ENCODE data around the gene MAPK14. TPM values are rescaled to one million over a fixed set of nuclear protein-coding genes. Genes with fewer than 3 reads are reported as not detected.

MAPK14 gene
- total RNA-seq, 1 donor from 2014 or later, result 56.0 TPM

DNA sequence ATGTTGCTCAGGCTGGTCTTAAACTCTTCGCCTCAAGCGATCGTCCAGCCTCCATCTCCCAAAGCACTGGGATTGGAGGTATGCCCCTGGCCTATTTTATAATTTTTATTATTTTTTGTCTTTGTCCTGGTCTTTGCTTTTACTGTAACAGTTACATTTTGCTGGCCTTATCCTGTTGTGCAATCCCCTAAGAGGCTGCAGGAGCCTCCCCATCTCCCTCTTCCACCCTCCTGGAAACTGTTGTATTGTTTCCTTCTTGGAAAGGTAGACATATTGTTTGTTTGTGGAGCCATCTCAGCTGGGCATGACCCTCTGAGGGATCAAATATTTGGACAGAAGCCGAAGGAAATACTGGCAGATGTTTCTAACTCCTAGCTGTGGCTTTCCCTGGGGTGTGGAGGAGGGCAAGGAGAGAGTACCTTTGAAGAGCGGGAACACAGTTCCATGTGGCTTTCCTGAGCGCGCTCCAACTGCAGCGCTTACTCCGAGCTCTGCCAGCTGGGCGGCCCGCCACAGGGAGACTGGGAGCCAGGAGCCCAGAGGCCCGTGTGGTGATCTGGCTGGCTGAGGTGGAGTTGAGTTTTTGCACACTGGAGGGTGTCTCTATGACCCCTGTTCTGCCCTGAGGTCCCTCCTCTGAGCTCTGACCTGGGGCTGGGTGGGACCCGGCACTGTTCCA, 107.6 kb downstream of the MAPK14 start:
- DNase-seq (ENCODE audit: low spot score), result no peak

DNA sequence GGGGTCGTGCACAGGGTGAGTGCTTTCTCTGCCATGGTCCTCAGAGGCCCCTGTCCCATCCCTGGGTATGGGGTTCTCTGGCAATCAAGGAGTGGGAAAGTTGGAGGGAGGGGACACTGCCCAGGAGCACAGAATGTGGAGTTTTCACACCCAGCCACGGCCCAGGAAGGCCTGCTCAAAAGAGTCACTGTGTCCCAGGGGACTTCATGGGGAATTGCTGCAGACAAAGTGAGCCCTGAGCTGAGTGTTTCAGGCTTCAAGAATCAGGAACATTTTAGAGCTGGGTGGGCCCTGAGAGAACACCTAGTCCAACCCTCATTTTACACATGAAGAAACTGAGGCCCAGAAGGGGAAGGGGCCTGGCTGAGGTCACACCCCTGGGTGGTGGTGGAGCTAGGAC, 108.4 kb downstream of the MAPK14 start:
- DNase-seq (ENCODE audit: low spot score), result no peak

DNA sequence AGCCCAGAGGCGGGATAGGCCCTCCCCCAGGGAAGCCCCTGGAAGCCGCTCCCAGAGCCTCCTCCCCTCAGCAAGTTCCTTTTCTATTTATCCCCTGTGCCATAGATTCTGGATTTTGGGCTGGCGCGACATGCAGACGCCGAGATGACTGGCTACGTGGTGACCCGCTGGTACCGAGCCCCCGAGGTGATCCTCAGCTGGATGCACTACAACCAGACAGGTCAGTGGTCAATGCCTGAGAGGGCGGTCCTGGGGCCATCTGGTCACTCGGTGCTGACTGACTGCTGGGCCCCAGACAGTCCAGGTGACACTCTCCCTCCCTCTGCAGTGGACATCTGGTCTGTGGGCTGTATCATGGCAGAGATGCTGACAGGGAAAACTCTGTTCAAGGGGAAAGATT, 108.9 kb downstream of the MAPK14 start:
- DNase-seq (ENCODE audit: low spot score), result no peak

DNA sequence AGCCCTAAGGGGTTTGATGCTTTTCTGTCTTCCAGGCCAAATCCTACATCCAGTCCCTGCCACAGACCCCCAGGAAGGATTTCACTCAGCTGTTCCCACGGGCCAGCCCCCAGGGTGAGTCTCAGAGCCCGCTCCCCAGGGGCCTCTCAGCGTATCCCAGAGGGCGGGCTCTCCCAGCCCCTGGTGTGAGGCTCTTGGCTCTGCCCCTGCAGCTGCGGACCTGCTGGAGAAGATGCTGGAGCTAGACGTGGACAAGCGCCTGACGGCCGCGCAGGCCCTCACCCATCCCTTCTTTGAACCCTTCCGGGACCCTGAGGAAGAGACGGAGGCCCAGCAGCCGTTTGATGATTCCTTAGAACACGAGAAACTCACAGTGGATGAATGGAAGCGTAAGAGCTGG, 111.1 kb downstream of the MAPK14 start:
- no peak for DNase-seq (ENCODE audit: low spot score)

DNA sequence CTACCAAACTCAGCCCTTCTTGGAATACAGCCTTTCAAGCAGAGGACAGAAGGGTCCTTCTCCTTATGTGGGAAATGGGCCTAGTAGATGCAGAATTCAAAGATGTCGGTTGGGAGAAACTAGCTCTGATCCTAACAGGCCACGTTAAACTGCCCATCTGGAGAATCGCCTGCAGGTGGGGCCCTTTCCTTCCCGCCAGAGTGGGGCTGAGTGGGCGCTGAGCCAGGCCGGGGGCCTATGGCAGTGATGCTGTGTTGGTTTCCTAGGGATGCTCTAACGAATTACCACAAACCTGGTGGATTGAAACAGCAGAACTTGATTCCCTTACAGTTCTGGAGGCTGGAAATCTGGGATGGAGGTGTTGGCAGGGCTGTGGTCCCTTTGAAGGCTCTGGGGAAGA, 111.8 kb downstream of the MAPK14 start:
- no peak for DNase-seq (ENCODE audit: low spot score)

DNA sequence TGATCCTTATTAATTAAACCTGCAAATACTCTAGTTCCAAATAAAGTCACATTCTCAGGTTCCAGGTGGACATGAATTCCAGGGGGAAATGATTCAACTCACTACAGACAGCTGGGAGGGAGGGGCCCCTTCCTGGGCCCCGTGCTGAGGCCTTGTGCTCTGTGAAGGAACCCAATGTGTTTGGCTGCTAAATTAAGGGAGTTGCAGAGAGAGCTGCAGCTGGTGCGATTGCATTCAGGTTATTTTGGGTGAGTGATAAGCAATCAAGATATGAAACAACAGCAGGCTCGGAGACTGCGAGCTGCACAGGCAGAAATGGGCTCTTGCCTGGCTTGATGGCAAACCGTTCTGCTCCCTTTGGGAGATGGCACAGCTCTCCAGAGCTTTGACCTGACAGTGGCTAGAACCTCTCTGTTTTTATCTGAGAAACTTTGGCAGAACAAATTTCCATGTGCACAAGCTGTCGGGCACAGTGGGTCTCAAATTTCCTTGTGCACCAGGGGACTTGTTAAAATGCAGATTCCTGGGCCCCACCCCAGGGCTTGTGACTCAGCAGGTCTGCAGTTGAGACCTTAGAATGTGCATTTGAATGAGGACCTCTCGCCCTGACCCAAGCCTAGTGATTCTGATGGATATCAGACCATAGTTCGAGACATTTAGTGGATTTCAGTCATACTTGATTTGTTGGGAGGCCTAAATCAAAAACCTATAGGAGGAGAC, 112.5 kb downstream of the MAPK14 start:
- no peak for DNase-seq (ENCODE audit: low spot score)

DNA sequence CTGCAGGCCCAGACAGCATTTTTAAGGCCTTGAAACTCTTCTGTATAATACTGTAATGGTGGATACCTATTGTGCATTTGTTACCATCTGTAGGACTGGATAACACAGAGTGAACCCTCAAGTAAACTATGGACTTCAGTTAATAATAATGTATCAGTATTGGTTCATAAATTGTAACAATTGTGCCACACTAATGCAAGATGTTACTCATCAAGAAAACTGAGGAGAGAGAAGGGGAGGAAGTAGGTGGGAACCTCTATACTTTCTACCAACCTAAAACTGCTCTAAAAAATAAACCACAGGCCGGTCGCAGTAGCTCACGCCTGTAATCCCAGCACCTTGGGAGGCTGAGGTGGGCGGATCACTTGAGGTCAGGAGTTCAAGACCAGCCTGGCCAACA, 113.5 kb downstream of the MAPK14 start:
- no peak for DNase-seq (ENCODE audit: low spot score)

DNA sequence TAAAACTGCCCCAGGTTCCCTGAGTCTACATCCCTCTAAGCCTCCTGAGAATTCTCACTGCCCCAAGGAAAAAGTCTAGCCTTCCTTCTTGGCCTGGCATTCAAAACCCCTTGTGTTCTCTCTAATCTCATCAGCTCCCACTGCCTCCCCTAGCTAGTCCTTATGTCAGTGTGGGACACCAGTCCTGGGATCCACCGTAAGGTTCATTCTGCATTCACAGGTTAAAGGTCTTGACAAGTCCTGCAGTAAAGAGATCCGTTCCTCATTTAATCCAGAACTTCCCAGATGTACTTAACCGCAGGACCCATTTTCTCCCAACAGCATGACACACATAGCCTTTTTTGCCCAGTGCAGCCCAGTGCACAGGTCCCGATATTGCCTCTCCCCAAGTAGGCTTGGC, 114.4 kb downstream of the MAPK14 start:
- DNase-seq (ENCODE audit: low spot score), result no peak

DNA sequence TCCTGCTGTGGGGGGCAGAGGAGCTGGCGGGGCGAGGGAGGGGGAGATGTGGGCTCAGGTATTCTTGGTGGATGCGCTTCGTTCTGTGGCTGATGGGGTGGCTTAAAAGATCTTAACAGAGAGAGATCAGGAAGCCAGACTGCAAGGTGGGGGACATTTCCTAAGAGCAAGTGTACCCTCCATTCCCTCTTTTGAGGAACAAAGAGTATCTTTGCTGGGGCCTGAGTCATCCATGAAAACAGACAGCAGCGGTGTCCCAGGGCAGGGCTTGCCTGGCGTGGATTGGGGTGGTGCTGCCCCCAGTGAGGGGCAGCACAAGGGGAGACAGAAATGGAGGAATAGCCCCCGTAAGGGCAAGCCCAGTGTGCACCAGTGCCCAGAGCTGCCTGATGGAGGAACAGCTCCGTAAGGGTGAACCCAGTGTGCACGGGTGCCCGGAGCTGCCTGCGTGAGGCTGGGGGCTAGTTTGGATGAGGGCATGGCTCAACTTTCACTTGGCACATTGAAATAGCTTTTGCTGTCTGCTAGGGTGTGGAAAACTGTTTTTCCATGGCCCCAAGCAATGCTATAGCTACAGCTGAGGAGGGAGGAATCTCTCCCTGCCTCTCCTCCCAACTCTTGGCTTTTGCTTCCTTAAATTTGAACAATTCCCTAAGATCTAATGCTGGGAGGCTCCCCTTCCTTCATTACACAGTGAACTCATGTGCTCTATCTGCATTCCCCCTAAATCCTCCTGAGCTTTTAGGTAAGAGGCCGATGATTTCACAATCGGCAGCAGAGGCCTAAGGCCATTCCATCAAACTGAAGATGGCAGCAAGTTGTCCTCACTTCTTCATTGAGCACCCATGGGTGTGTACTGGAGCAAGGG, 115.6 kb downstream of the MAPK14 start:
- no peak for DNase-seq (ENCODE audit: low spot score)

DNA sequence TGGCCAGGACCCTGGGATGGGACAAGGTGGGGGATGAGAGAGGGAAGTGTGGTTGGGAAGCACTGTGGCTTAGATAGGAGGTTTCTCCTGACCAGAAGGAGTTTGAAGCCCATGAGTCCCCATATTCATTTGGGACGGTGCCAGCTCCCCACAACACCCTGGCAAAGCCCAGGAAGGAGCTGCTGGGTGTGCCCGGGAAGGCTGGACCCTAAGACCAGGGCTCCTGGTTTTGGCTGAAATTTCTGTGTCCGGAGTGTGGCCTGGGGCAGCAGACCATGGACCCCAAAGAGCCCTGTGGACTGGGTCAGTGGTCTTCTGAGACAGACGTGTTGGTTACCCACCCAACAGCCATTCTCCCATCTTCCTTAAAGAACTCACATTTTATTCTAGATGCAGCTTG, 117.9 kb downstream of the MAPK14 start:
- no peak for DNase-seq (ENCODE audit: low spot score)

DNA sequence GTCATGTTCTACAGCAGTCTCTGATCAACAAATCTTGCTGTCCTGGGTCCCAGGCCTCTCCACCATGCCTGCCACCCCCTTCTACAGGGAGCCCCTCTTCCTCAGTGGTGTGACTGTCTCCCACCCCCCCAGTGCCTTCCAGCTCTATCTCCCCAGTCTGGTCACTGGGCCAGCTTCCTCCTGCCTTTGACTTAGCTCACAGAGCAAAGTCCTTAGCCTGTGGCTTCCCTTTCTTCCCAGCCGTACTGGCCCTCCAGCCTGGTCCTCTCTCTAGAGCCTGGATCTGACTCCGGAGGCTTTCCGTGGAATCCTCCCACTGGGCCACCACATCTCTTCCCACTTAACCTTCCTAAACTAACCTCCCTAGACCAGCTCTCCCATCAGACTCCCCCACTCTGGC, 119.7 kb downstream of the MAPK14 start:
- DNase-seq (ENCODE audit: low spot score), result no peak

DNA sequence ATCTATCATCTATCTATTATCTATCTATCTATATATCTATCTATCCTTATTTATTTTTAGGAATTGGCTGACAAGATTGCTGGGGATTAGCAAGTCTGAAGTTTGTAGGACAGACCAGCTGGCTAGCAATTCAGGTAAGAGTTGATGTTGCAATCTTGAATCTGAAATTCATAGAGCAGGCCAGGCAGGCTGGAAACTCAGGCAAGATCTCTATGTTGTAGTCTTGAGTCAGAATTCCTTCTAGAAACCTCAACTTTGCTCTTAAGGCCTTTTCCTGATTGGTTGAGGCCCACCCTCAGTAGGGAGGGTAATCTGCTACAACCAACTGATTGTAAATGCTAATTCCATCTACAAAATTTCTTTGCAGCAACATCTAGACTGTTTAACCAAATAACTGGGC, 121.9 kb downstream of the MAPK14 start:
- no peak for DNase-seq (ENCODE audit: low spot score)

DNA sequence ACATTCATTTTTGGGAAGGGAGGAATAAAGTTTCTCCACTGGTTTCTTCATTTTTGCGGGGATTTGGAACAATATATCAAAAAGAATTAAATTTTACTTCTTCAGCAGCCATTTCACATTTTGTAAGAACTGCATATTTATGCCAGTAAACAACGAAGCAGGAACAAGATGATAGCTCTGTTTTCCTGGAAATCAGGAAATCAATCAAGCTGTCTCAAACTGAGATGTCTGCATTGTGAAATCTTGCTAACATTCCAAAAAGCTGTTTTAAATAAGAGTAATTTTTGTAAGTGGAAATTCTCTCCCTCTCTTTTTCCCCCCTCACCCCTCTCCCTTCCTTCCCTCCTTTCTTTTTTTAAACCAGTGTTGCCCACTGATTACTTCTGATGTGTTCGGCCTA, 122.7 kb downstream of the MAPK14 start:
- DNase-seq (ENCODE audit: low spot score), result no peak

DNA sequence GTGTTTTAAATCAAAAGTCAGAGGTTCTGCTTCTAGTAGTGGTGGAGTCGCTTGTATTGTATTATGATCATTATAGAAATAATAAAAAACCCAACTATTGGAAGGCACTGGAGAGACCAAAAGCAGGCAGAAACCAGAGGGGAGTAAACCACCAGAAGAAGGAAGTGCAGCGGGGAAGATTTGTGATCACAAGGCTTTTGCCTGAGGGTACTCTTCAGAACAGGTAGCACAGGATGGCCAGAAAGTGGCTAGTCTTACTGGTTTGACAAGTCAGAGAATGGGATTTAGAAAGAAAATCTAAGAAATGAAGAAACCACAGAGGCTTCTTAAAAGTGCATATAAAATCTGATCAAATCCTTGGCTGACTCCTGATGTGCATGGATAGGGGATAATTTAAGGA, 126.7 kb downstream of the MAPK14 start:
- DNase-seq (ENCODE audit: low spot score), result no peak

DNA sequence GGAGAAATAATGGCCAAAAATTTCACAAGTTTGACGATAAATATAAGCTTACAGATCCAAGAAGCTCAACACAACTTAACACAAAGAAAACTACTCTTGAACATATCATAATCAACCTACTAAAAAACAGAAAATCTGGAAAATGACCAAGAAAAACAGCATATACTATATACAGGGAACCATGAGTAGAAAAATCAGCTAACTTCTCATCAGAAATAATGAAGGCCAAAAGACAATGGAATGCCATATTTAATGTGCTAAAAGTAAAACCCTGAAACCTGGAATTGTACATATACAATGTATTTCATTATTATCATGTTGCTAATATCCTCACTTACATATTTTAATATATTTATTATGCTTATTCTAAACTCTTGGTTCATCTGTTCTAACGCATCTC, 128.1 kb downstream of the MAPK14 start:
- no peak for DNase-seq (ENCODE audit: low spot score)

DNA sequence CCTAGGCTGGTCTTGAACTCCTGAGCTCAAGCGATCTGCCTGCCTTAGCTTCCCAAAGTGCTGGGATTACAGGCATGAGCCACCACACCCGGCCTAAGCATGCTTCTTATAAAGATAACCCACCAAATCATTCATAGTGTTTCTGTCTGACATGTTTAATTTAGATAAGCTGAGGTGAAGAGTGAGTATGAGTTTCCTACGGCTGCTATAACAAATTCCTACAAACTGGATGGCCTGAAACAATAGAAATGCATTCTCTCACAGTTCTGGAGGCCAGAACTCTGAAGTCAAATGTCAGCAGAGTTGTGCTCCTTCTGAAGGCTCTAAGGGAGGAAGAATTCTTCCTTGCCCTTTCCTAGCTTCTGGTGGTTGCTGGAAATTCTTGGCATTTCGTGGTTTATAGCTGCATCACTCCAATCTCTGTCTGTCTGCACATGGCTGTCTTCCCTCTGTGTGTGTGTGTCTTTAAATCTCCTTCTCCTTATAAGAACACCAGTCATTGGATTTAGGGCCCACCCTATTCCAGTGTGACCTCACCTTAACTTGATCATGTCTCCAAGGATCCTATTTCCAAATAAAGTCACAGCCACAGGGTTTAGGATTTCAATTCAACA, 132.6 kb downstream of the MAPK14 start:
- no peak for DNase-seq (ENCODE audit: low spot score)

Other genes with a start within 250 kb of the MAPK14 start
- gene CLPSL1, start 246.8 kb upstream of the MAPK14 start, total RNA-seq, result not detected
- gene CLPS, start 230.5 kb upstream of the MAPK14 start, total RNA-seq, result not detected
- gene LHFPL5, start 222.5 kb upstream of the MAPK14 start, total RNA-seq, result not detected
- 72.9 TPM for gene SRPK1, start 106.7 kb upstream of the MAPK14 start, total RNA-seq
- 0.18 TPM for gene SLC26A8, start 3.2 kb upstream of the MAPK14 start, total RNA-seq
- 70.3 TPM for gene MAPK13, start 102.7 kb downstream of the MAPK14 start, total RNA-seq
- 31.7 TPM for gene BRPF3, start 168.9 kb downstream of the MAPK14 start, total RNA-seq
- gene PNPLA1, start 242.3 kb downstream of the MAPK14 start, total RNA-seq, result 0.21 TPM

All from ureter (tissue), 1 donor.